Loucy (cell line): ENCODE results near the gene KRT3.

ENCODE experiments used
- CTCF ChIP-seq: fragments of 200-600 bp; sonication (generic); conservative IDR thresholded peaks from 2 replicates; pipeline ENCODE4 v1.5.1; 2014; ENCODE audit warnings: mild to moderate bottlenecking, antibody characterized with exemption, low read length
- EZH2phosphoT487 ChIP-seq: fragments of 200-600 bp; IDR thresholded peaks from 2 replicates; pipeline ENCODE4 v1.6.1; 2018; ENCODE audit warnings: antibody characterized with exemption, mild to moderate bottlenecking, moderate library complexity, borderline replicate concordance

GRCh38 chr12:52744493-52745156 lies 51.3 kb downstream of the KRT3 start:
- TF ChIP-seq CTCF: no peak
- TF ChIP-seq EZH2phosphoT487: no peak
